ENCODE results near the gene CSGALNACT2. TPM values are rescaled to one million over a fixed set of nuclear protein-coding genes. Genes with fewer than 3 reads are reported as not detected.

CSGALNACT2 gene
- total RNA-seq, 2 donors from 2014 or later, result 35.9 to 45.1 TPM

GRCh38 chr10:43134126-43134905 lies 3.9 kb upstream of the CSGALNACT2 start:
- Histone ChIP-seq H3K9me3 (no peaks in the 10 kb centered on the region), H3K27ac (no peak overlapping the region), H3K36me3 (no peaks in the 10 kb centered on the region), H3K27me3 (replicated peaks; ENCODE audit: insufficient read depth) (no peaks in the 10 kb centered on the region), H3K4me3 (no peak overlapping the region), H3K4me1 (ENCODE audit: control insufficient read depth in 1 of 2, low read depth in 2 of 2) (peaks cover 3 to 17% of the 10 kb centered on the region in 2 donors)
- ATAC-seq (ENCODE audit: insufficient number of reproducible peaks, low FRiP score, low read depth) (no peak), DNase-seq (ENCODE audit: low spot score) (no peak)
- TF ChIP-seq, protein P1, sequence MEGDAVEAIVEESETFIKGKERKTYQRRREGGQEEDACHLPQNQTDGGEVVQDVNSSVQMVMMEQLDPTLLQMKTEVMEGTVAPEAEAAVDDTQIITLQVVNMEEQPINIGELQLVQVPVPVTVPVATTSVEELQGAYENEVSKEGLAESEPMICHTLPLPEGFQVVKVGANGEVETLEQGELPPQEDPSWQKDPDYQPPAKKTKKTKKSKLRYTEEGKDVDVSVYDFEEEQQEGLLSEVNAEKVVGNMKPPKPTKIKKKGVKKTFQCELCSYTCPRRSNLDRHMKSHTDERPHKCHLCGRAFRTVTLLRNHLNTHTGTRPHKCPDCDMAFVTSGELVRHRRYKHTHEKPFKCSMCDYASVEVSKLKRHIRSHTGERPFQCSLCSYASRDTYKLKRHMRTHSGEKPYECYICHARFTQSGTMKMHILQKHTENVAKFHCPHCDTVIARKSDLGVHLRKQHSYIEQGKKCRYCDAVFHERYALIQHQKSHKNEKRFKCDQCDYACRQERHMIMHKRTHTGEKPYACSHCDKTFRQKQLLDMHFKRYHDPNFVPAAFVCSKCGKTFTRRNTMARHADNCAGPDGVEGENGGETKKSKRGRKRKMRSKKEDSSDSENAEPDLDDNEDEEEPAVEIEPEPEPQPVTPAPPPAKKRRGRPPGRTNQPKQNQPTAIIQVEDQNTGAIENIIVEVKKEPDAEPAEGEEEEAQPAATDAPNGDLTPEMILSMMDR (IDR thresholded peaks at IDR 0.05), result no peak

GRCh38 chr10:43135064-43135463 lies 3.2 kb upstream of the CSGALNACT2 start:
- H3K4me3 ChIP-seq, result no peak overlapping the region
- no peak overlapping the region for H3K27ac ChIP-seq
- DNase-seq (ENCODE audit: low spot score), result no peak
- TF ChIP-seq, protein P1 (IDR thresholded peaks at IDR 0.05), result no peak
- no peak for ATAC-seq (ENCODE audit: insufficient number of reproducible peaks, low FRiP score, low read depth)
- H3K36me3 ChIP-seq, result no peaks in the 10 kb centered on the region
- no peaks in the 10 kb centered on the region for H3K9me3 ChIP-seq
- peaks cover 7 to 24% of the 10 kb centered on the region in 2 donors for H3K4me1 ChIP-seq (ENCODE audit: control insufficient read depth in 1 of 2, low read depth in 2 of 2)
- H3K27me3 ChIP-seq (replicated peaks; ENCODE audit: insufficient read depth), result no peaks in the 10 kb centered on the region

- Histone ChIP-seq H3K4me1 (ENCODE audit: control insufficient read depth in 1 of 2, low read depth in 2 of 2) (peaks cover 8 to 30% of the 10 kb centered on the region in 2 donors), H3K4me3 (no peak overlapping the region), H3K27me3 (replicated peaks; ENCODE audit: insufficient read depth) (no peaks in the 10 kb centered on the region), H3K36me3 (no peaks in the 10 kb centered on the region), H3K27ac (no peak overlapping the region), H3K9me3 (no peaks in the 10 kb centered on the region)
- DNase-seq (ENCODE audit: low spot score) (no peak), ATAC-seq (ENCODE audit: insufficient number of reproducible peaks, low FRiP score, low read depth) (no peak)
- TF ChIP-seq, protein P1 (IDR thresholded peaks at IDR 0.05), result no peak
Measured at GRCh38 chr10:43135656-43136055, 2.6 kb upstream of the CSGALNACT2 start.

- no peaks in the 10 kb centered on the region for H3K36me3 ChIP-seq
- H3K4me1 ChIP-seq (ENCODE audit: control insufficient read depth in 1 of 2, low read depth in 2 of 2), result peaks cover 8 to 31% of the 10 kb centered on the region in 2 donors
- DNase-seq (ENCODE audit: low spot score) (no peak), ATAC-seq (ENCODE audit: insufficient number of reproducible peaks, low FRiP score, low read depth) (no peak)
- no peaks in the 10 kb centered on the region for H3K27me3 ChIP-seq (replicated peaks; ENCODE audit: insufficient read depth)
- no peak overlapping the region for H3K27ac ChIP-seq
- TF ChIP-seq, protein P1 (IDR thresholded peaks at IDR 0.05), result no peak
- no peak overlapping the region for H3K4me3 ChIP-seq
- H3K9me3 ChIP-seq, result no peaks in the 10 kb centered on the region
Measured at GRCh38 chr10:43136432-43136831, 1.8 kb upstream of the CSGALNACT2 start.

DNA sequence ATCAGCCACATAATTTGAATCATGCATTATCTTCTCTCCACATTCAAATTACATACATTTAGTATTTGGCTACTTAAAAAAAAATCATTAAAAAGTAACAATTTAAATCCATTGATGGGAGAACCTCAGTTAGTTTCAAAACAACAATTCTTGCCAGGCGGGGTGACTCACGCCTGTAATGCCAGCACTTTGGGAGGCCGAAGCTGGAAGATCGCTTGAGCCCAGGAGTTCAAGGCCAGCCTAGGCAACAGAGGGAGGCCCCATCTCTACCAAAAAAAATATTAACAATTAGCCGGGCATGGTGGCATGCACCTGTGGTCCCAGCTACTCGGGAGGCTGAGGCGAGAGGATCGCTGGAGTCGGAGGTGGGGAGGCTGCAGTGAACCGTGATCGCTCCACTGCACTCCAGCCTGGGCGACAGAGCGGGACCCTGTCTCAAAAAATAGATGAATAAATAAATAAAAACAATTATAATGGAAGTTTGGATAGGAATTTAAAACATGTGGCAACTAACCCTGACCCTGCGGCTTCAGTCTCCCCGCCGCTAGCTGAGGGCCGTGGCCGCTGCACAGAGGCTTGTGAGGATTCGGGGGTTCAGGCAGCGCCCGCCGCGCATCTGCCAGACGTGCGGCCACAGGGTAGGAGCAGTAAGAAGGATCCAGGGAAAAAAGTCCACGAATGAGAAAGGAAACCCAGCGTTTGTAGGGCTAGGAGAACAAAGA lies 1.1 kb upstream of the CSGALNACT2 start:
- no peak for DNase-seq (ENCODE audit: low spot score)
- TF ChIP-seq, protein P1 (IDR thresholded peaks at IDR 0.05), result no peak
- no peak for ATAC-seq (ENCODE audit: insufficient number of reproducible peaks, low FRiP score, low read depth)

More for the DNA sequence above, 1.1 kb upstream of the CSGALNACT2 start:
- Histone ChIP-seq H3K36me3 (no peaks in the 10 kb centered on the region), H3K4me1 (ENCODE audit: control insufficient read depth in 1 of 2, low read depth in 2 of 2) (peaks cover 8 to 31% of the 10 kb centered on the region in 2 donors), H3K9me3 (no peaks in the 10 kb centered on the region), H3K27me3 (replicated peaks; ENCODE audit: insufficient read depth) (no peaks in the 10 kb centered on the region), H3K4me3 (peak overlapping the region; percentile 98), H3K27ac (peak overlapping the region; percentile 96)
